Thoracic aorta (tissue), 2 donors: Measurements from ENCODE around the gene ATP5F1C. TPM values are rescaled to one million over a fixed set of nuclear protein-coding genes. Genes with fewer than 3 reads are reported as not detected.

Source experiments
- ATAC-seq: fragments of 150-250 bp; one replicate; pipeline ENCODE4 v1.8.0; 2017; ENCODE audit warnings: low read depth; ENCODE audit not compliant: insufficient number of reproducible peaks, low FRiP score
- DNase-seq: peaks from one replicate; pipeline ENCODE4 v3.0.0-alpha.2; 2020; ENCODE audit warnings: low spot score
- H3K27ac ChIP-seq, 2 donors: fragments of 200-600 bp; sonication (generic); 1 replicate in 1 of 2; 2 replicates in 1 of 2; pipeline ENCODE4 v1.5.1; 2016; ENCODE audit warnings: mild to moderate bottlenecking in 2 of 2, moderate library complexity in 2 of 2
- H3K27me3 ChIP-seq: fragments of 200-600 bp; sonication (generic); replicated peaks from 2 replicates; pipeline ENCODE4 v1.6.0; 2016; ENCODE audit warnings: mild to moderate bottlenecking; ENCODE audit not compliant: insufficient read depth
- H3K36me3 ChIP-seq: fragments of 200-600 bp; sonication (generic); one replicate; pipeline ENCODE4 v1.5.1; 2016
- H3K4me1 ChIP-seq, 2 donors: fragments of 200-600 bp; sonication (generic); 1 replicate in 1 of 2; 2 replicates in 1 of 2; pipeline versions ENCODE4 v1.5.1 to v1.6.0; 2016; ENCODE audit warnings: low read depth in 2 of 2, mild to moderate bottlenecking in 1 of 2; ENCODE audit not compliant: control insufficient read depth in 1 of 2
- H3K4me3 ChIP-seq: fragments of 200-600 bp; sonication (generic); 2 replicates; pipeline ENCODE4 v1.5.1; 2016; ENCODE audit warnings: mild to moderate bottlenecking
- H3K9me3 ChIP-seq: fragments of 200-600 bp; sonication (generic); 2 replicates; pipeline ENCODE4 v1.5.1; 2016
- CTCF ChIP-seq: fragments of 200-600 bp; sonication (generic); IDR thresholded peaks from one replicate; pipeline ENCODE4 v1.5.1; 2019; ENCODE audit warnings: antibody characterized with exemption
- total RNA-seq, 2 donors: library from RNA; depleted of rRNA; stranded (reverse); fragments of >200 nt; gene quantifications; one replicate each; pipeline versions ENCODE4 v1.1.0 to v1.2.3, GENCODE V29; 2016

ATP5F1C gene
- total RNA-seq, 2 donors from 2014 or later = 128 to 168 TPM

DNA sequence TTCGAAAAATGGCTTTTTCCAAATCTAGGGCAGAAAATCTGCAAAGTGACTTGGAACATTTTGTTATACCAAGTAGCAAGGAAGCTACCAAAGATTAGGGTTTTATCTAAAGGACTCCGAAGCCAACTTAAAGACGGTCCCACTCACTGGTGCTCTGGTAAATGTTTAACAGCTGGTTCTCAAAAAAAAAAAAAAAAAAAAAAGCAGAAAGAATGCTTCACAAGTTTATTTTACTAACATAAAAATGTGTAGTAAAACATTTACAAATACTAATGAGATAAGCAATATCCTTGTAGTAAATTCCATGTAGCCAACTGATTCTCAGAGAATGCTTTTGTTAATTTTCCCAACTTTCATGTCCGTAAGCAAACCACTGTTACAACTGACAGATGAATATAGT, 68.7 kb downstream of the ATP5F1C start:
- Histone ChIP-seq H3K9me3 (peaks cover 7% of the 10 kb centered on the region), H3K27ac (no peak overlapping the region), H3K36me3 (no peaks in the 10 kb centered on the region), H3K4me1 (peaks cover 0 to 9% of the 10 kb centered on the region in 2 donors), H3K27me3 (no peaks in the 10 kb centered on the region), H3K4me3 (no peak overlapping the region)
- TF ChIP-seq CTCF = no peak
- ATAC-seq = no peak
- DNase-seq = no peak

GRCh38 chr10:7857262-7857661, 69.3 kb downstream of the ATP5F1C start:
- H3K36me3 ChIP-seq = no peaks in the 10 kb centered on the region
- no peak for DNase-seq
- H3K4me1 ChIP-seq = peaks cover 0 to 9% of the 10 kb centered on the region in 2 donors
- H3K9me3 ChIP-seq = peaks cover 10% of the 10 kb centered on the region
- no peak for ATAC-seq
- no peaks in the 10 kb centered on the region for H3K27me3 ChIP-seq
- TF ChIP-seq CTCF = no peak
- no peak overlapping the region for H3K4me3 ChIP-seq
- no peak overlapping the region for H3K27ac ChIP-seq

Other genes with a start within 250 kb of the ATP5F1C start
- gene ITIH5, start 121.2 kb upstream of the ATP5F1C start, total RNA-seq = 10 to 100 TPM; 15.9 to 74.5 TPM
- not detected for gene ITIH2, start 84.9 kb upstream of the ATP5F1C start, total RNA-seq
- gene KIN, start 184 bp upstream of the ATP5F1C start, total RNA-seq = 10 to 100 TPM in 1 of 2 donors, 1 to 10 TPM in 1; 2.8 to 14.6 TPM
- 1 to 10 TPM; 7.2 to 8.2 TPM for gene TAF3, start 30.3 kb downstream of the ATP5F1C start, total RNA-seq